Posterior vena cava (tissue), 2 donors: ENCODE data around the gene AFAP1. TPM values are rescaled to one million over a fixed set of nuclear protein-coding genes. Genes with fewer than 3 reads are reported as not detected.

Source experiments
- DNase-seq: peaks from one replicate; pipeline ENCODE4 v3.0.0-alpha.2; 2020; ENCODE audit warnings: low spot score
- intact Hi-C, 2 donors: fragments of 100-400 bp; cut with DNase I; formaldehyde crosslinking; loops; one replicate each; pipeline versions ENCODE4 v1.14.1 to v1.14.2; 2022 to 2023
- total RNA-seq, 2 donors: library from RNA; stranded (reverse); fragmentation: NEBNext Ultra II Directional; extraction: Animal tissue kit (Norgen Biotek cat#: 25700); gene quantifications; one replicate each; pipeline ENCODE4 v1.2.1, GENCODE V29; 2021
- donor health status: DM: yes; HTN: yes; CAD: no.
- donor health status: DM: yes; HTN: yes; CAD: no.

The AFAP1 gene
- total RNA-seq, 2 donors from 2014 or later: 45.3 TPM

- no peak for DNase-seq
- intact Hi-C loops: no loop called here
Measured at GRCh38 chr4:7734651-7735260, 204.9 kb downstream of the AFAP1 start.

- no peak for DNase-seq
- intact Hi-C loops: no loop called here
Measured at GRCh38 chr4:7733801-7734650, 205.6 kb downstream of the AFAP1 start.

DNA sequence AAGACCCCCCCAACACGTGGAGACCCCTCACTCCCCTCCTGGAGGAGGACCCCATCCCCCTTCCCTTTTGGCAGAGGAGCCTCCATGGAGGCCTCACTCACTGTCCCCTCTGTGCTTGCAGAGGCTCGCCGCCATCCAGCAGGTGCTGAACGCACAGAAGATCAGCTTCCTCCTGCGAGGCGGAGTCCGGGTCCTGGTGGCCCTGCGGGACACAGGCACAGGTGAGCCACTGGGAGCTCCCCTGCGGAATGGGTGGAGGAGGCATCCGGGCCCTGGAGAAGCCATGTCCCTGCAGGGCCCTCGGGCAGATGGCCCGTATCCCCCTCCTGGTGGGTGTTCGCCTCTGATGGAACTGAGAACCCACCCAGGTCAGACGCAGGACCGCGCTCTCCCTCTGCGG, 206.5 kb downstream of the AFAP1 start:
- no peak for DNase-seq
- intact Hi-C loops: no loop called here

GRCh38 chr4:7732263-7732662, 207.4 kb downstream of the AFAP1 start:
- DNase-seq: no peak
- intact Hi-C loops: no loop called here

- intact Hi-C loops: no loop called here
- DNase-seq: no peak
Measured at GRCh38 chr4:7731437-7731836, 208.2 kb downstream of the AFAP1 start.

GRCh38 chr4:7727749-7728148, 211.9 kb downstream of the AFAP1 start:
- no peak for DNase-seq
- intact Hi-C loops: loop anchor here in 1 of 2 donors (10.0 kb wide), 1 partner anchor 263 kb away; no protein-coding TSS in a partner anchor

DNA sequence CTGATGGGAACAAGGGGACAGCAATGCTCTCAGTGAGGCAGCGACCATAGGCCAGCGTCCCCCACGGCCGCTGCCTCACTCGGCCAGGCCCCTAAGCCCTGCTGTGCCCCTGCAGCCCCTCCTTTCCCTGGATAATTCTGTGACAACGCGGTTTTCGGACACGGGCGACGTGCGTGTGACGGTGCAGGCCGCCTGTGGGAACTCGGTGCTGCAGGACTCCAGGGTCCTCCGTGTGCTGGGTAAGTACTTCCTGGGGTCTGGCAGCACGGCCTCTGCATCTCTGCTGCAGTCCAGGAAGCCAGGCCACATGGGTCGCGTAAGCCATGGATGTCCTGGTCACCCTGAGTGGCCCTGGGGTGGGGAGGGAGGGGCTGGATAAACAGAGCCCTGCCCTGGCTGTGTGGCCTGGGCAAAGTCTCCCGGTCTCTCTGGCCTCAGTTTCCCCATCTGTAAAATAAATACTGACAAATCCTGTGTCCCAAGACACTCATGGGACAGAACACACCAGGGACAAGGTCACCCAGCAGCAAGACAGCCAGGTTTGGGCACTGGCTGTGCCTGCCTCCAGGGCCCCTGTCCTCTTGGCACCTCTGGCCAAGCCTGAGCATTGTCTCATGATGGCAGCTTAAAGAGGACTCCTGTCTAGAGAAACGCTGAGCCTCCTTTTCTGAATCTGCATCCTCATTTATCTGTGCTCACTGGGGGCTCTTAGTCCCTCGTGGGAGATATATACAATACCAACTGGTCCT, 212.8 kb downstream of the AFAP1 start:
- no peak for DNase-seq
- intact Hi-C loops: loop anchor here in 1 of 2 donors (10.0 kb wide), 1 partner anchor 262 kb away; no protein-coding TSS in a partner anchor

GRCh38 chr4:7725951-7726350, 213.7 kb downstream of the AFAP1 start:
- DNase-seq: no peak
- intact Hi-C loops: loop anchor here in 1 of 2 donors (10.0 kb wide), 1 partner anchor 261 kb away; no protein-coding TSS in a partner anchor

- DNase-seq: no peak
- intact Hi-C loops: loop anchor here (5.0 to 10.0 kb wide), 2 partner anchors 259 to 261 kb away; no protein-coding TSS in a partner anchor
Measured at GRCh38 chr4:7723625-7724024, 216.0 kb downstream of the AFAP1 start.

DNA sequence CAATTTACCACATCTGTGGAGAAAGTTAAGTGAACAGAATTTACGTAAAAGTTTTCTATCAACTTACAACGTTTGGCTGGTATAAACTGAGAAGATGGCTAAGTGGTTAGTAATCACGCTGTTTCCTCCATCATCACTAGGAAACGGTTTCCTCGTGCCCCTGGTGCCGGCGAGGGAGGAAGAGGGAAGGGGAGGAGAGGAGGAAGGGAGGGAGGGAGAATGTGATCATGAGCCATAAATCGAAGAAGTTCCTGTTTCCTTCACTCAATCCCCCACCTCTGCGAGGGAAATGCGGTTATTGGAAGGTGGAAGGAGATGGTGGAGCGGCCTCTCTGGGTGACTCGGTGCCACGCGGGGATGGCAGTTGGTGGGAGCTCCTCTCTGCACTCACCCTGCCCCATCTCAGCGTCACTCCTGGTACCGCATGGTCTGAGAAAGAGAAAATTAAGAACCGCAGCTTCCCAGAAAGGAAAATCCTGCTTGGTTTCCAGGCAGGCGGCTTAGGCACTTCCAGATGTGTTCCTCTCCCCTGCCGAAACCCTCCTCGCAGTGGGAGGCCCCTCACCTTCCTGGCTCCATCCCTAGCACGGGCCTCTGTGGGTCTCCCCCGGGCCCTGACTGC, 216.8 kb downstream of the AFAP1 start:
- no peak for DNase-seq
- intact Hi-C loops: loop anchor here (5.0 to 10.0 kb wide), 2 partner anchors 258 to 261 kb away; no protein-coding TSS in a partner anchor

- intact Hi-C loops: loop anchor here (5.0 to 10.0 kb wide), 2 partner anchors 257 to 260 kb away; no protein-coding TSS in a partner anchor
- no peak for DNase-seq
Measured at GRCh38 chr4:7721984-7722551, 217.6 kb downstream of the AFAP1 start.

DNA sequence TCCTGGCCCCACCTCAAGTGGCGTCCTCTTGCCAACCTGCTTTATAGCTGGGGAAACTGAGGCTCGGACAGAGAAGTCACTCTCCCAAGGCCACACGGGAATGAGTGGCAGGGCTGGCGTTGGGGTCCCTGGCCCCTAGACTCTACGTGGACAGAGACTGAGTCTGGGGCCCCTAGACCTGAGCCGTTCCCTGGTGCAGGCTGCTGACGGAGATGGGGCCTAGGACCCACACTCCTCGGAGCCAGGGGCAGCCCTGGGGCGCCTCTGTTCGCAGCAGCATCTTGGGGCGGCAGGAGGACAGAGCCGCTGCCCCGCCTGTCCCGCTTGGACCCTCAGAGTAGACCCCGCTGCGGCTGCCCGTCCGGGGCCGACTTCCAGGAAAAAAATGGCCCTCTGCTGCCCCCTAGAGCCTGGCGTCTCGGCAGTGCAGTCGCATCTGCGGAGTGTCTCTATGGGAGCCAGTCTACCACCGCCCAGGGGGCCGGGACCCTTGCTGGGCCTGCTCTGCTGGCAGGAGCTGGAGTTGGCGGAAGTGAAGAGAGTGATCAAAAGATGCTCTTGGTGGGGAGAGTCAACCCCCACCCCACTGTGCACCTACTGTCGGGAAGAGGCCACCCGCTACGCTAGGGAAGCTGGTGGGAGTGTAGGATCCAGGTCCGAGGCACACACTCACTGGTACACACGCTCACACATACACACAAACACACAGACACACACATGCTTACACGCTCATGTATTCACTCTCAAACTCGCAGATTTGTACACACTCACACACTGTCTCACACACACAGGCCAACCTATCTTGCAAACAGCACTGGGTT, 220.1 kb downstream of the AFAP1 start:
- DNase-seq: peak; percentile 89
- intact Hi-C loops: loop anchor here (5.0 to 10.0 kb wide), 4 partner anchors 255 to 527 kb away; partner anchors contain the start of gene SORCS2 (in 1 of the 2)

GRCh38 chr4:7717946-7718490, 221.6 kb downstream of the AFAP1 start:
- DNase-seq: no peak
- intact Hi-C loops: loop anchor here (1.0 to 10.0 kb wide), 3 partner anchors 403 to 528 kb away; partner anchors contain the start of gene SORCS2 (in 1 of the 2)

- intact Hi-C loops: loop anchor here (1.0 to 10.0 kb wide), 3 partner anchors 402 to 527 kb away; partner anchors contain the start of gene SORCS2 (in 1 of the 2)
- no peak for DNase-seq
Measured at GRCh38 chr4:7717161-7717560, 222.5 kb downstream of the AFAP1 start.

- intact Hi-C loops: loop anchor here (5.0 to 10.0 kb wide), 2 partner anchors 401 to 524 kb away; partner anchors contain the start of gene SORCS2 (in 1 of the 2)
- DNase-seq: no peak
Measured at GRCh38 chr4:7716010-7716721, 223.5 kb downstream of the AFAP1 start.

GRCh38 chr4:7715271-7716009, 224.2 kb downstream of the AFAP1 start:
- DNase-seq: no peak
- intact Hi-C loops: loop anchor here (5.0 to 10.0 kb wide), 2 partner anchors 401 to 523 kb away; partner anchors contain the start of gene SORCS2 (in 1 of the 2)
